Neutrophil (primary cell): ENCODE results near the gene TOLLIP.

Experiments used
- H3K27ac ChIP-seq: fragments of 200-600 bp; sonication (generic); 2 replicates; pipeline ENCODE4 v1.5.1; 2016; ENCODE audit warnings: mild to moderate bottlenecking, moderate library complexity
- H3K27me3 ChIP-seq: fragments of 200-600 bp; sonication (generic); 2 replicates; pipeline ENCODE4 v1.6.0; 2016; ENCODE audit warnings: mild to moderate bottlenecking
- H3K36me3 ChIP-seq: fragments of 200-600 bp; sonication (generic); 2 replicates; pipeline ENCODE4 v1.5.1; 2017
- H3K4me1 ChIP-seq, 2 experiments: fragments of 200-600 bp in 1 of 2; sonication (generic) in 1 of 2; 1 replicate in 1 of 2; 2 replicates in 1 of 2; pipeline versions ENCODE4 v1.5.1 to v1.6.1; 2013 to 2016; ENCODE audit warnings: low read depth in 1 of 2, low read length in 1 of 2, mild to moderate bottlenecking in 1 of 2, moderate library complexity in 1 of 2; ENCODE audit not compliant: control insufficient read depth in 1 of 2, insufficient read depth in 1 of 2
- H3K4me3 ChIP-seq, 2 experiments: fragments of 200-600 bp in 1 of 2; sonication (generic) in 1 of 2; 1 replicate in 1 of 2; 2 replicates in 1 of 2; pipeline ENCODE4 v1.5.1; 2013 to 2016; ENCODE audit warnings: low read depth in 1 of 2, low read length in 1 of 2, mild to moderate bottlenecking in 1 of 2, moderate library complexity in 1 of 2
- H3K9me3 ChIP-seq: fragments of 200-600 bp; sonication (generic); 2 replicates; pipeline ENCODE4 v1.5.1; 2016
- CTCF ChIP-seq: fragments of 200-600 bp; sonication (generic); IDR thresholded peaks from 2 replicates; pipeline ENCODE4 v1.5.1; 2016; ENCODE audit warnings: antibody characterized with exemption

The TOLLIP gene

GRCh38 chr11:1278766-1279673 lies 30.4 kb downstream of the TOLLIP start:
- peaks cover 94% of the 10 kb centered on the region for H3K36me3 ChIP-seq

GRCh38 chr11:1277936-1278512 lies 31.4 kb downstream of the TOLLIP start:
- no peak for TF ChIP-seq CTCF
- H3K4me1 ChIP-seq: no peaks in the 10 kb centered on the region
- H3K27ac ChIP-seq: no peak overlapping the region
- no peaks in the 10 kb centered on the region for H3K27me3 ChIP-seq
- peaks cover 90% of the 10 kb centered on the region for H3K36me3 ChIP-seq
- no peaks in the 10 kb centered on the region for H3K9me3 ChIP-seq
- no peak overlapping the region for H3K4me3 ChIP-seq

More at GRCh38 chr11:1278766-1279673, 30.4 kb downstream of the TOLLIP start:
- no peaks in the 10 kb centered on the region for H3K27me3 ChIP-seq
- no peaks in the 10 kb centered on the region for H3K9me3 ChIP-seq
- no peak for TF ChIP-seq CTCF
- H3K27ac ChIP-seq: no peak overlapping the region
- H3K4me3 ChIP-seq: no peak overlapping the region
- no peaks in the 10 kb centered on the region for H3K4me1 ChIP-seq

- Histone ChIP-seq H3K4me3 (no peak overlapping the region), H3K9me3 (no peaks in the 10 kb centered on the region), H3K4me1 (no peaks in the 10 kb centered on the region), H3K27ac (no peak overlapping the region), H3K36me3 (peaks cover 92% of the 10 kb centered on the region), H3K27me3 (no peaks in the 10 kb centered on the region)
- no peak for TF ChIP-seq CTCF
Measured at GRCh38 chr11:1276866-1277615, 32.4 kb downstream of the TOLLIP start.

GRCh38 chr11:1276041-1276790 lies 33.2 kb downstream of the TOLLIP start:
- H3K36me3 ChIP-seq: peaks cover 87% of the 10 kb centered on the region
- no peak for TF ChIP-seq CTCF

GRCh38 chr11:1275021-1275420 lies 34.4 kb downstream of the TOLLIP start:
- H3K27ac ChIP-seq: no peak overlapping the region

More at GRCh38 chr11:1276041-1276790, 33.2 kb downstream of the TOLLIP start:
- no peaks in the 10 kb centered on the region for H3K9me3 ChIP-seq
- H3K4me1 ChIP-seq: no peaks in the 10 kb centered on the region
- H3K27ac ChIP-seq: no peak overlapping the region
- H3K4me3 ChIP-seq: no peak overlapping the region
- no peaks in the 10 kb centered on the region for H3K27me3 ChIP-seq

More at GRCh38 chr11:1275021-1275420, 34.4 kb downstream of the TOLLIP start:
- Histone ChIP-seq H3K4me3 (no peak overlapping the region), H3K27me3 (no peaks in the 10 kb centered on the region), H3K9me3 (no peaks in the 10 kb centered on the region), H3K36me3 (peaks cover 75% of the 10 kb centered on the region), H3K4me1 (no peaks in the 10 kb centered on the region)
- TF ChIP-seq CTCF: no peak
